ENCODE results near the gene PTPRK.

PTPRK gene

GRCh38 chr6:128155826-128156225 is 364.6 kb downstream of the PTPRK start:
- H3K27ac ChIP-seq, result no peak overlapping the region
- no peaks in the 10 kb centered on the region for H3K36me3 ChIP-seq
- no peak overlapping the region for H3K4me3 ChIP-seq (ENCODE audit: low read depth, low read length)
- no peaks in the 10 kb centered on the region for H3K9me3 ChIP-seq (ENCODE audit: severe bottlenecking)
- no peak for TF ChIP-seq CTCF (IDR thresholded peaks at IDR 0.05; ENCODE audit: low read depth, low read length)
- no peaks in the 10 kb centered on the region for H3K27me3 ChIP-seq (ENCODE audit: insufficient read depth, low read depth, severe bottlenecking)
- no peak for DNase-seq

- H3K27me3 ChIP-seq (ENCODE audit: insufficient read depth, low read depth, severe bottlenecking), result no peaks in the 10 kb centered on the region
- TF ChIP-seq CTCF (IDR thresholded peaks at IDR 0.05; ENCODE audit: low read depth, low read length), result no peak
- H3K27ac ChIP-seq, result no peak overlapping the region
- H3K4me3 ChIP-seq (ENCODE audit: low read depth, low read length), result no peak overlapping the region
- H3K9me3 ChIP-seq (ENCODE audit: severe bottlenecking), result no peaks in the 10 kb centered on the region
- no peak for DNase-seq
- no peaks in the 10 kb centered on the region for H3K36me3 ChIP-seq
These were observed 367.8 kb downstream of the PTPRK start for GRCh38 chr6:128152551-128152950.

- Histone ChIP-seq H3K36me3 (no peaks in the 10 kb centered on the region), H3K27ac (no peak overlapping the region), H3K27me3 (ENCODE audit: insufficient read depth, low read depth, severe bottlenecking) (no peaks in the 10 kb centered on the region), H3K9me3 (ENCODE audit: severe bottlenecking) (no peaks in the 10 kb centered on the region), H3K4me3 (ENCODE audit: low read depth, low read length) (no peak overlapping the region)
- no peak for DNase-seq
- TF ChIP-seq CTCF (IDR thresholded peaks at IDR 0.05; ENCODE audit: low read depth, low read length), result no peak
These were observed 370.0 kb downstream of the PTPRK start for GRCh38 chr6:128150376-128150775.

- no peak for TF ChIP-seq CTCF (IDR thresholded peaks at IDR 0.05; ENCODE audit: low read depth, low read length)
- no peaks in the 10 kb centered on the region for H3K9me3 ChIP-seq (ENCODE audit: severe bottlenecking)
- no peak for DNase-seq
- no peaks in the 10 kb centered on the region for H3K27me3 ChIP-seq (ENCODE audit: insufficient read depth, low read depth, severe bottlenecking)
- no peaks in the 10 kb centered on the region for H3K36me3 ChIP-seq
- H3K27ac ChIP-seq, result no peak overlapping the region
- no peak overlapping the region for H3K4me3 ChIP-seq (ENCODE audit: low read depth, low read length)
These were observed 370.6 kb downstream of the PTPRK start for GRCh38 chr6:128149796-128150195.

GRCh38 chr6:128144320-128144719 is 376.1 kb downstream of the PTPRK start:
- no peaks in the 10 kb centered on the region for H3K27me3 ChIP-seq (ENCODE audit: insufficient read depth, low read depth, severe bottlenecking)
- H3K9me3 ChIP-seq (ENCODE audit: severe bottlenecking), result no peaks in the 10 kb centered on the region
- no peak for TF ChIP-seq CTCF (IDR thresholded peaks at IDR 0.05; ENCODE audit: low read depth, low read length)
- no peak overlapping the region for H3K4me3 ChIP-seq (ENCODE audit: low read depth, low read length)
- no peak for DNase-seq
- H3K36me3 ChIP-seq, result no peaks in the 10 kb centered on the region
- H3K27ac ChIP-seq, result no peak overlapping the region

- no peak for TF ChIP-seq CTCF (IDR thresholded peaks at IDR 0.05; ENCODE audit: low read depth, low read length)
- no peak for DNase-seq
- no peak overlapping the region for H3K4me3 ChIP-seq (ENCODE audit: low read depth, low read length)
- no peak overlapping the region for H3K27ac ChIP-seq
- no peaks in the 10 kb centered on the region for H3K9me3 ChIP-seq (ENCODE audit: severe bottlenecking)
- H3K27me3 ChIP-seq (ENCODE audit: insufficient read depth, low read depth, severe bottlenecking), result no peaks in the 10 kb centered on the region
- H3K36me3 ChIP-seq, result no peaks in the 10 kb centered on the region
These were observed 378.5 kb downstream of the PTPRK start for GRCh38 chr6:128141932-128142331.
